ENCODE measurements around the gene COQ10A. TPM values are rescaled to one million over a fixed set of nuclear protein-coding genes. Genes with fewer than 3 reads are reported as not detected.

Gene COQ10A
- total RNA-seq, 1 experiment from 2014 or later: 26.1 TPM

DNA sequence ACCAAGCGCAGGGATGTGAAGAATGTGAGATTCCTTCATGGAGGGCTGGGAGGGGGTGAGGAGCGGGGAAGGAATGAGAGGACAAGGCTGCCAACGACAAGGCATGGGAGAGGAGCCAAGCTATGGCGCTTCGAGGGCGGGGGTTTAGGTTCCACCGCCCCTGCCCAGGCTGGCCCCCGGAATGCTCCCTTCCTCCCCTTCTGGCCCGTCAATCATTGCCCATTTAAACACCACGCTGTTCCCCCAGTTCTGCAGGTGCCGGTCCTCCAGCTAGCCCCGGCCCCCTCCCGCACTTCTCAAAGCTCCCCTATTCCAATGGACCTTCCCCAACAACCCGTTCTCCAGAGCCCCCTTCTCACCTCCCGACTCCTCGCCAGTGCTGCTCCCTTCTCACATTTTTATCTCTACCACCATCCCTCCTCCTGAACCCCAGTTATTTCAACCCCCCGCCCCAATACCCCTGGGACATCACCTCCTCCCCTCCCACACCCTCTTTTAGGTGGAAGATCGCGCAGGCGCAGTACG is 45.4 kb upstream of the COQ10A start:
- Mint-ChIP-seq H3K27me3 (ENCODE audit: low read depth) (no peaks in the 10 kb centered on the region; the same call in 1 of the 2 replicates), H3K27ac (peak overlapping the region; percentile 98), H3K4me1 (peaks cover 32 to 39% of the 10 kb centered on the region in 2 experiments), H3K4me3 (peak overlapping the region; percentile 98 to 99), H3K9me3 (no peaks in the 10 kb centered on the region; a peak in 2 of 5 replicates), H3K36me3 (ENCODE audit: insufficient read depth in 1 of 3, low read depth in 3 of 3) (peaks cover 12 to 24% (median 19%) of the 10 kb centered on the region in 3 experiments; a peak in 6 of 7 replicates)
- Histone ChIP-seq H3K18ac (ENCODE audit: insufficient read length, low read depth, low read length) (peak overlapping the region; percentile 68), H3K23me2 (ENCODE audit: insufficient read length, low read depth, low read length, poor library complexity, severe bottlenecking) (peaks cover 26% of the 10 kb centered on the region), H3K4me1 (ENCODE audit: insufficient read depth, low read length) (peaks cover 2% of the 10 kb centered on the region; the same call in 1 of the 2 replicates), H3K9me3 (ENCODE audit: control insufficient read depth, low read depth, low read length) (no peaks in the 10 kb centered on the region), H4K20me1 (ENCODE audit: control insufficient read depth, insufficient read depth, insufficient read length) (peaks cover 3% of the 10 kb centered on the region), H2AK5ac (ENCODE audit: insufficient read length, low read length) (no peak overlapping the region), H3K4me2 (ENCODE audit: insufficient read depth, insufficient read length, low read length) (peak overlapping the region; percentile 69), H2BK20ac (ENCODE audit: low read depth, low read length, poor library complexity, severe bottlenecking) (no peak overlapping the region), H3K27me3 (ENCODE audit: insufficient read depth, low read length) (no peaks in the 10 kb centered on the region), H4K8ac (replicated peaks; ENCODE audit: insufficient read length, low read depth, low read length) (no peak overlapping the region), H4K5ac (ENCODE audit: insufficient read length, low read depth, low read length) (no peak overlapping the region), H3K79me2 (ENCODE audit: insufficient read depth, low read length) (no peaks in the 10 kb centered on the region; the same call in 1 of the 2 replicates), H3K9ac (ENCODE audit: extremely low read depth, insufficient read length, low read length) (peak overlapping the region; percentile 67), H3K56ac (ENCODE audit: insufficient read length, low read depth, low read length) (no peak overlapping the region), H3K23ac (ENCODE audit: insufficient read length, low read depth, low read length) (no peak overlapping the region), H4K91ac (ENCODE audit: insufficient read length, low read depth, low read length) (no peak overlapping the region), H3K4ac (ENCODE audit: low read depth, low read length) (no peak overlapping the region), H2BK12ac (ENCODE audit: insufficient read length, low read depth, low read length) (no peak overlapping the region), H2BK120ac (ENCODE audit: low read depth, low read length, poor library complexity, severe bottlenecking) (no peak overlapping the region), H3K27ac (ENCODE audit: insufficient read length, low read depth, low read length) (peak overlapping the region; percentile 79), H3T11ph (ENCODE audit: low read length) (no peak overlapping the region), H2BK5ac (ENCODE audit: insufficient read length, low read length) (no peak overlapping the region), H3K79me1 (ENCODE audit: insufficient read depth, low read depth, low read length, poor library complexity, severe bottlenecking) (no peaks in the 10 kb centered on the region), H3K14ac (ENCODE audit: insufficient read depth, low read length) (peak overlapping the region; percentile 84), H2BK15ac (ENCODE audit: low read depth, low read length) (no peak overlapping the region), H2AFZ (ENCODE audit: low read length) (no peak overlapping the region)
- TF ChIP-seq, protein P1, sequence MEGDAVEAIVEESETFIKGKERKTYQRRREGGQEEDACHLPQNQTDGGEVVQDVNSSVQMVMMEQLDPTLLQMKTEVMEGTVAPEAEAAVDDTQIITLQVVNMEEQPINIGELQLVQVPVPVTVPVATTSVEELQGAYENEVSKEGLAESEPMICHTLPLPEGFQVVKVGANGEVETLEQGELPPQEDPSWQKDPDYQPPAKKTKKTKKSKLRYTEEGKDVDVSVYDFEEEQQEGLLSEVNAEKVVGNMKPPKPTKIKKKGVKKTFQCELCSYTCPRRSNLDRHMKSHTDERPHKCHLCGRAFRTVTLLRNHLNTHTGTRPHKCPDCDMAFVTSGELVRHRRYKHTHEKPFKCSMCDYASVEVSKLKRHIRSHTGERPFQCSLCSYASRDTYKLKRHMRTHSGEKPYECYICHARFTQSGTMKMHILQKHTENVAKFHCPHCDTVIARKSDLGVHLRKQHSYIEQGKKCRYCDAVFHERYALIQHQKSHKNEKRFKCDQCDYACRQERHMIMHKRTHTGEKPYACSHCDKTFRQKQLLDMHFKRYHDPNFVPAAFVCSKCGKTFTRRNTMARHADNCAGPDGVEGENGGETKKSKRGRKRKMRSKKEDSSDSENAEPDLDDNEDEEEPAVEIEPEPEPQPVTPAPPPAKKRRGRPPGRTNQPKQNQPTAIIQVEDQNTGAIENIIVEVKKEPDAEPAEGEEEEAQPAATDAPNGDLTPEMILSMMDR (conservative IDR thresholded peaks at IDR 0.05): no peak
- peak; percentile 64 for DNase-seq
- no CpG with 5 or more reads among the region's 21 CpGs for WGBS (ENCODE audit: extremely low coverage, insufficient read length, low lambda C conversion rate)
